ENCODE data around the gene GSS. TPM values are rescaled to one million over a fixed set of nuclear protein-coding genes. Genes with fewer than 3 reads are reported as not detected.

Gene GSS
- polyA plus RNA-seq, 1 experiment = 71.6 TPM

GRCh38 chr20:34996243-34997028 lies 40.8 kb upstream of the GSS start:
- CTCF ChIA-PET = no interaction called here
- H3K4me3 ChIP-seq (ENCODE audit: low read depth, low read length) = no peak overlapping the region
- DNase-seq (ENCODE audit: low read depth, low spot score) = no peak
- TF ChIP-seq CTCF (IDR thresholded peaks at IDR 0.05; ENCODE audit: low read depth, low read length) = no peak
- POLR2A ChIA-PET = no interaction called here
- no peaks in the 10 kb centered on the region; the same call in 1 of the 2 replicates for H3K9me3 ChIP-seq (ENCODE audit: control insufficient read depth, insufficient read depth, low read length)
- H3K27ac ChIP-seq (ENCODE audit: low read depth, low read length) = no peak overlapping the region
- H3K27me3 ChIP-seq (ENCODE audit: control insufficient read depth, insufficient read depth, low read length) = no peaks in the 10 kb centered on the region

GRCh38 chr20:34995696-34996095 lies 40.1 kb upstream of the GSS start:
- no peak for DNase-seq (ENCODE audit: low read depth, low spot score)
- Histone ChIP-seq H3K27ac (ENCODE audit: low read depth, low read length) (no peak overlapping the region), H3K4me3 (ENCODE audit: low read depth, low read length) (no peak overlapping the region), H3K27me3 (ENCODE audit: control insufficient read depth, insufficient read depth, low read length) (no peaks in the 10 kb centered on the region), H3K9me3 (ENCODE audit: control insufficient read depth, insufficient read depth, low read length) (no peaks in the 10 kb centered on the region; the same call in 1 of the 2 replicates)
- TF ChIP-seq CTCF (IDR thresholded peaks at IDR 0.05; ENCODE audit: low read depth, low read length) = no peak
- POLR2A ChIA-PET = no interaction called here
- CTCF ChIA-PET = no interaction called here

- no peaks in the 10 kb centered on the region; the same call in 1 of the 2 replicates for H3K9me3 ChIP-seq (ENCODE audit: control insufficient read depth, insufficient read depth, low read length)
- H3K27ac ChIP-seq (ENCODE audit: low read depth, low read length) = no peak overlapping the region
- DNase-seq (ENCODE audit: low read depth, low spot score) = no peak
- no peak overlapping the region for H3K4me3 ChIP-seq (ENCODE audit: low read depth, low read length)
- ChIA-PET POLR2A (no interaction called here), CTCF (no interaction called here)
- TF ChIP-seq CTCF (IDR thresholded peaks at IDR 0.05; ENCODE audit: low read depth, low read length) = no peak
- no peaks in the 10 kb centered on the region for H3K27me3 ChIP-seq (ENCODE audit: control insufficient read depth, insufficient read depth, low read length)
Measured at GRCh38 chr20:34995192-34995591, 39.6 kb upstream of the GSS start.

DNA sequence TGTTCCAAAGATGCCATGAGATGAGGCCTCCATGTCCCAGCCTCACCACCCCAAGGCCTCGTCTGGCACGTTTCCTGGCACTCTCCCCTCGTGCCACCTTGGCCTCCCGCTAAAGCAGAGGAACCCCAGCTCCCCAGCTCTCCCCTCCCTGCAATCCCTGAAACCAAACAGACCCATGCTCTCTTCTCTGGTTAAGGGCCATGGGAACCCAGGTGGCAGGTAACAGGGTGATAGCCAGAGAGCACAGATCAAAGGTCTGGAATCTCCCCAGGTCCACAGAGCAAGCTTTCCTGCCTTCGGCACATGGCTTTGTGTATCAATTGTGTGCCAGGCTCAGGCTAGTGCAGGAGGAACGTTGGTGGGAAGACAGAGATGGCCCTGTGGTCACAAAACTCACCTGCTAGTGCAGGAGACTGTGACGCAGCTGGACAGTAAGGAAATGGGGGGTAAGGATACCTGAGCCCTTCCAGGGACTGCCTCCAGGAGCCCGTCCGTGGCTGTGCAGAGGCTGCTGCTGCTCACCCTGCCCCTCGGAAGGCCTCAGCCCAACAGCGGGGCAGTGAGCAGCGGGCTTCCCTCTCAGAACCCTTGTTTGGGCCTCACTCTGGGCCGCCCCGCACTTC lies 39.0 kb upstream of the GSS start:
- CTCF ChIA-PET = no interaction called here

More for the DNA sequence above, 39.0 kb upstream of the GSS start:
- no peaks in the 10 kb centered on the region for H3K9me3 ChIP-seq (ENCODE audit: control insufficient read depth, insufficient read depth, low read length)
- no peak for TF ChIP-seq CTCF (IDR thresholded peaks at IDR 0.05; ENCODE audit: low read depth, low read length)
- H3K27ac ChIP-seq (ENCODE audit: low read depth, low read length) = no peak overlapping the region
- no peaks in the 10 kb centered on the region for H3K27me3 ChIP-seq (ENCODE audit: control insufficient read depth, insufficient read depth, low read length)
- POLR2A ChIA-PET = interaction anchor here (0.6 kb wide), 1 partner anchor 32 kb away, joined by 3 read pairs; no protein-coding TSS in a partner anchor
- no peak overlapping the region for H3K4me3 ChIP-seq (ENCODE audit: low read depth, low read length)
- no peak for DNase-seq (ENCODE audit: low read depth, low spot score)

Measured in AG04450 (cell line).